HG02759 (cell line): ENCODE data around the gene KCNK4.

Experiments
- ATAC-seq: cut with Tn5 transposase; IDR thresholded peaks from one replicate; pipeline ENCODE4 v1.9.1; 2021; ENCODE audit warnings: mild to moderate bottlenecking, moderate library complexity; ENCODE audit not compliant: unreplicated experiment

The KCNK4 gene

DNA sequence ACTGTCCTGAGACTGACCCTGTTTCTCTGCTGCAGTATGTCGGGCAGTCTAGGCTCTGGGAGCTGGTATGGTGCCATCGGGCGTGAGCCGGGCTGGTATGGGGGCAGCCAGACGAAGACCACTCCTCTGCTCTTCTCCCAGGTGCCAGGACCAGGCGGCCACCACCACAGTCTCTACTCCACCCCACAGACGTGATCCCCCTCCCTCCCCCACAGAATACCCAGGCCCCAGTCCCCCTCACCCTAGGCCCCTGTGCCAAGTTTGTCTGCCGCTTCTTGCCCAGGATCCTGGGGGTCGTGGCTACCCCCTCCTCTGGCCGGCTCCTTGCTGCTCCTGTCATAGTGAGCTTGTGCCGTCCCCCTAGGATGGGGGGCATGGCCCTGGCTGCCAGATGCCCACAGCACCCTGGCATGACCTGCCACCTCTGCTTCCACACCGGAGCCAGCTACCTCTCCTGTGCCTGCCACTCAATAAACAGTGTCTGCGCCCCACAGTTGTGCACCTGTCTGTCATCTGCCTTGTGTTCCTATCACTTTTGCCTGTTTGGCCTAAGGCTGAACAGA lies 2.0 kb upstream of the KCNK4 start:
- ATAC-seq, result no peak

DNA sequence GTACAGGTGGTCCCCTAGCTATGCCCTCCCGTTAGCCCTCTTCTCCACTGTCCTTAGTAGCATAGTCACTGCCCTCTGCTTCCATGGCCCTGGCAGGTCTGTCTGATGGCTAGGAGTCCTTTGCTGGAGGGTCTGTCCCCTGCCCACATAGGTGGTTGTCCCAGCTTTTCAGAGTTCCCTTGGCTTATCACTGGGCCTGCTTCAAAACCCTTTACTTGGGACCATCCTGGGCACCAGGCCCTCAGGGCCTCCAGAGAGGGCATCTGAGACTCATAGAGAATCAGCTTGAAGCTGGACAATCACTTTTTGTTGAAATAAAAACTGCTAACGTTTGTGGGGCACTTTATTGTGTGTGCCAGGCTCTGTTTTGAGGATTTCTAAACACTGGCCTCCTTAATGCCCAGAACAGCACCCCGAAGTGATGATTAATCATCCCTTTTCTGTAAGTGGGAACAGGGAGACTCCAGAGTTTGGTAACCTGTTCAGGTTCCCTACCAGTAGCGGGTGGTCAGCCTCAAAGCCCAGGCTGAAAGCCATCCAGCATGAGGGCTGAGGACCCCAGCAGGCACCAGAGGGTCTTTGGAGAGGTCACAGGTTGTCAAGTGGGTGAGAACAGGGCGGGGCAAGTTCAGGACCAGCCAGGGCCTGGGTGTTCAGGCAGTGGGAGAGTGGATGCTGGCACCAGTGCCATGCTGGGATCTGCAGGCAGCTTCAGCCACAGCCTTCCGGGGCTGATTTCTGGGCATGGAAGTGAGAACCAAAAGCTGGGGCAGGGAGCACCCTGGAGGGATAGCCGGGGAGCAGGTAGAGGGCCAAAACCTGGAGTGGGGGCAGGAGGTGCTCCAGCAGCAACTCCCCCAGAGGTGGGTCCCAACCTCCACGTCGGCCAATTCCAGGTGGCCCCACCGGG lies 495 bp upstream of the KCNK4 start:
- no peak for ATAC-seq

DNA sequence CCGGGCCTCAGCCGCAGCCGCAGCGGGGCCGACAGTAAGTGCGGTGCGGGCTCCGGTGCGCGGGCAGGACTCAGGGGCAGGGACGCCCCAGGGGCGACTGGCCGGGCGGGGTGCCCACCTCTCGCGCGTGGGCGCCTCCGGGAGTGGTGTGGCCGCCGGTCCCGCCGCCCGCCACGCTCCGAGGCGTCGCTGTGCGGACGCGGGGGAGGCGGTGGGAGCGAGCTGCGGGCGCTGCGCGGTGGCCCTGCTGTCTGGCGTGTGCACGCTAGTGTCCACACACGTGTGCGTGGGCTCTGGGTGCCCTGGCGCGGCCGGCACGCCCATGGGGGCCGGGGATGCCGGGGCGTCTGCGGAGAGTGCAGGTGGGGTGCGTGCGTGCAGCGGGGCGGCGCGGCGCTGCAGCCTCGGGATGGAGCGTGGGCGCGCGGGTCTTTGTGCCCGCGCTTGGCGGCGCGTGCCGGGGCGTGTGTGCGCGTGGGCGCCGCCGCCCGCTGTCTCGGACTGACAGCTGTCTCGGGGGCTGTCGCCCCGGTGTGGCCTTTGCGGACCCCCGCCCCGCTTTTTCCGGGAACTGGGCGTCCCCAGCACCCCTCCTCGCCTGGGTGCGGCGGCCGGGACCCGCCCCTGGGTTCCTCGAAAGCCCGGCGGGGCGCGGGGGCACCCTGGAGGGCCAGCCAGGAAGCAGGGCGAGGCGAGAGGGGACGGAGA lies 804 bp downstream of the KCNK4 start:
- no peak for ATAC-seq

DNA sequence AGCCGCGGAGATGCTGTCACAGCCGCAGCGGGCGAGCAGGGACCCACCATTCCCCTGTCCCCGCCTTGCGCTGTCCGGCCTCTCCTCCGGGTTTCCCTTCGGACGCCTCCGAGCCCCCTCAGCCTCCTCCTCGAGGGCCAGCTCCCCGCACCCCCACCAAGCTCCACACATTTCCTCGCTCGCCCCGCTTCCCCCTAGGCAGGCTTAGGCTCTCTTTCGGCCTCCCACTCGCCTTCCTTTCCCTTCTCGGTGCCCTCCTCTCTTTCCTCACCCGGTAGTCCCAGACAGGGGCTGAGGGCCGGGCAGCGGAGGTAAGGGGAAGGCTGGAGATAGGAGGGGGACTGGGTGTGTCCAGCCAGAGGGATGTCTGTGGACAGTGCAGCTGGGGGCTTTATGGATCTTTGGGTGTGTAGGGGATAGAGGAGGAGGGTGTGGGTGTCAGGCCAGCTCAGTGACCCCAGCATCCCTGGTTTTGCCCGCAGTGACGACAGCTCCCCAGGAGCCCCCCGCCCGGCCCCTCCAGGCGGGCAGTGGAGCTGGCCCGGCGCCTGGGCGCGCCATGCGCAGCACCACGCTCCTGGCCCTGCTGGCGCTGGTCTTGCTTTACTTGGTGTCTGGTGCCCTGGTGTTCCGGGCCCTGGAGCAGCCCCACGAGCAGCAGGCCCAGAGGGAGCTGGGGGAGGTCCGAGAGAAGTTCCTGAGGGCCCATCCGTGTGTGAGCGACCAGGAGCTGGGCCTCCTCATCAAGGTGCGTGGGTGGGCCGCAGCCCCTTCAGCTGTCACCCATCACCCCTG lies 1.6 kb downstream of the KCNK4 start:
- no peak for ATAC-seq

DNA sequence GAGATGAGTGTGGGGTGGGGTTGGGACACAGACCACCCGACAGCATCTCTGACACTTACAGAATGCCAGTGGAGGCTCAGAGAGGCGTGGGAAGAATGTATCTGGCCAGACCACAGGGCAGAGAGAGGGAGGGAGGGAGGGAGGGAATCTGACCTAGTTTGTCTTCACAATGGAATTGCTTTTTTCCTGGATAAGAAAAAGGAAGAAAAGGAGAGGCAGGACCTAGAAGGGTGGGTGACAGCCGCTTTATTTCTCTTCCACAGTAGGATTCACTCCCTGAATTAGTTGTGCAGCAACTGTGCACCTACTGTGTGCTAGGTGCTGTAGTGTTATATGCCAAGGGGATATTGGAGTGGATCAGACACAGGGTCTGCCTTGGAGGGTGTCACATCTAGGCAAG lies 3.7 kb downstream of the KCNK4 start:
- ATAC-seq, result no peak

DNA sequence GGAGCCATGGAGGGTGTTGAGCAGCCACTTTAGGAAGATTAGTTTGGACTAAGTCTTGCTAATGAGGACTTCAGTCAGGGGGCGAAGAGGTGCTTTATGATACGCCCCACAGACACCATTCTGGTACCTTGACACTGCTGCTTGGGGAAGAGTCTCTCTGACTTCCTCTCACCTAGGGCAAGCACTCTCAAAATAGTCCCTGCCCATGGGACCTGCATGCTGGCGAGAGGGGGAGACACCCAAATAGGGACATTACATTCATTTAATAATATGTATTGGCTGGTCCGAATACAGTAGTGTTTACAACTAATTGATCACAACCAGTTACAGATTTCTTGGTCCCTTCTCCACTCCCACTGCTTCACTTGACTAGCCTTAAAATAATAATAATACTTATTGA lies 4.7 kb downstream of the KCNK4 start:
- ATAC-seq, result no peak

DNA sequence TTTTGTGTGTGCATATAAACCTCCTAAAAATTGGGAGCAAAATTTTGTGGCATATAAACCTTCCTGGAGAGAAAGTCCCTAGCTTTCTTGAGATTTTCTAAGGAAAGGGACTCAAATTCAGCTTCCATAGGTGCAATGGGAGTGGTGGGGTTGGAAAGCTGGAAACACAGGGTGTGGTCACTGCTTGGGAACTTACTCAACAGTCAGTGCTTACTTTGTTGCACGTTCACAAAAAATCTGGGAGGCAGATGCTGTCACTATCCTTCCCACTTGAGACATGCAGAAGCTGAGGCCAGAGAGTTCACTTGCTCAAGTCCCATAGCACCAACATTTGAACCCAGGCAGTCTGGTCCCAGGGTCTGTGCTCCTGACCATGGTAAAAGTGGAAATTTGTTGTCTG lies 5.1 kb downstream of the KCNK4 start:
- ATAC-seq, result no peak

DNA sequence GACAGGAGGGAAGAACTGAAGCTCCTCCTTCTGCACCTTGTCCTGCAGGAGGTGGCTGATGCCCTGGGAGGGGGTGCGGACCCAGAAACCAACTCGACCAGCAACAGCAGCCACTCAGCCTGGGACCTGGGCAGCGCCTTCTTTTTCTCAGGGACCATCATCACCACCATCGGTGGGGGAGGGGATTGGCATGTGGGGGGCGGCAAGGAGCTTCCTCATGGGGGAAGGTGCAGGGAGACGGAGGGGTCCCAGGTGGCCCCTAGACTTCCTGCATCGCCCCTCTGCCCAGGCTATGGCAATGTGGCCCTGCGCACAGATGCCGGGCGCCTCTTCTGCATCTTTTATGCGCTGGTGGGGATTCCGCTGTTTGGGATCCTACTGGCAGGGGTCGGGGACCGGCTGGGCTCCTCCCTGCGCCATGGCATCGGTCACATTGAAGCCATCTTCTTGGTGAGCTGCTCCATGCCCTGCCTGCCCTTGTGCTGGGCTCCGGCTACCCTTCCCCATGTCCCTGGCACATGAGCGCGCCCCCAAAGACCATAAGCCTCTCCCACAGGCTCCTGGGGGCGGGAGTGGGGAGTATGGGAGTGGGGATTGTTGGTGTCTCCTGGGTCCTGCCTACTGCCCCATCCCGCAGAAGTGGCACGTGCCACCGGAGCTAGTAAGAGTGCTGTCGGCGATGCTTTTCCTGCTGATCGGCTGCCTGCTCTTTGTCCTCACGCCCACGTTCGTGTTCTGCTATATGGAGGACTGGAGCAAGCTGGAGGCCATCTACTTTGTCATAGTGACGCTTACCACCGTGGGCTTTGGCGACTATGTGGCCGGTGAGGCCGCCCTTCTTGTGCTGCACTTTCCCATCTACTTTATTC lies 6.0 kb downstream of the KCNK4 start:
- ATAC-seq, result no peak

DNA sequence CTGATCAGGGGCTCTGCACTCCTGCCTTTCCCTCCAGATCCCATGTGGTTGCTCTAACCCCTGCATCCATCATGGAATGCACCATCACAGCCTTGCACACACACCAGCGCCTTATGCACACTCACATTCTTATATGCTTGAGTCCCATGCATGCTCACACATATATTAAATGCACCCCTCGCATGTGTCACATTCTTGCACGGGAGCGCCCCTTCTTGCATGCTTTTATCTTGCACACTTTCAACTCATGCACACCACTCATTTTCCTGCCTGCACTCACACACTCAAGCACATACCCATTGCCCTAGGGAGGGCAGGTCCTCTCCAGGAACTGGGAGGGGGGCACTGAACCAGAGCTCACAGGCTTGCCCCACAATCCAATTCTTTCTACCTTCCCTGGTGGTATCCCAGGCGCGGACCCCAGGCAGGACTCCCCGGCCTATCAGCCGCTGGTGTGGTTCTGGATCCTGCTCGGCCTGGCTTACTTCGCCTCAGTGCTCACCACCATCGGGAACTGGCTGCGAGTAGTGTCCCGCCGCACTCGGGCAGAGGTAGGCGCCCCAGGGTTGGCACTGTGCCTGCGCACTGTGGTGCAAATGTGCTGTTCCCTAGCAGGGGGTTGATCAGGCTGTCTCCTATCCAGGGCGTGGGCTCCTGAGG lies 6.7 kb downstream of the KCNK4 start:
- no peak for ATAC-seq

DNA sequence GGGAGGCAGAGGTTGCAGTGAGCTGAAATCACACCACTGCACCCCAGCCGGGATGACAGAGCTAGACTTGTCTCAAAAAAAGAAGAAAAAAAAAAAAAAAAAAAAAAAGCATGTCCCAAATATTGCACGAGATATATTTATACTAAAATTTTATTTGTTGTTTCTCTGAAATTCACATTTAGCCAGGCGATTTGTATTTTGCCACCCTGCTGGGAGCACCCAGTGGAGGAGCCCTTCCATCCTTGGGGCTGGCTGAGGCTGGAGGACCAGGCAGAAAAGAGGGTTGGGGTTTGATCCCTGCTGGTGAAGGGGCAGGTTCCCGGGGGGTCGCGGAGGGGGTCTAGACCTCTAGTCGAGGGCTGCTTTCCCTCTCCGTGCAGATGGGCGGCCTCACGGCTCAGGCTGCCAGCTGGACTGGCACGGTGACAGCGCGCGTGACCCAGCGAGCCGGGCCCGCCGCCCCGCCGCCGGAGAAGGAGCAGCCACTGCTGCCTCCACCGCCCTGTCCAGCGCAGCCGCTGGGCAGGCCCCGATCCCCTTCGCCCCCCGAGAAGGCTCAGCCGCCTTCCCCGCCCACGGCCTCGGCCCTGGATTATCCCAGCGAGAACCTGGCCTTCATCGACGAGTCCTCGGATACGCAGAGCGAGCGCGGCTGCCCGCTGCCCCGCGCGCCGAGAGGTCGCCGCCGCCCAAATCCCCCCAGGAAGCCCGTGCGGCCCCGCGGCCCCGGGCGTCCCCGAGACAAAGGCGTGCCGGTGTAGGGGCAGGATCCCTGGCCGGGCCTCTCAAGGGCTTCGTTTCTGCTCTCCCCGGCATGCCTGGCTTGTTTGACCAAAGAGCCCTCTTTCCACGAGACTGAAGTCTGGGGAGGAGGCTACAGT lies 8.1 kb downstream of the KCNK4 start:
- no peak for ATAC-seq

DNA sequence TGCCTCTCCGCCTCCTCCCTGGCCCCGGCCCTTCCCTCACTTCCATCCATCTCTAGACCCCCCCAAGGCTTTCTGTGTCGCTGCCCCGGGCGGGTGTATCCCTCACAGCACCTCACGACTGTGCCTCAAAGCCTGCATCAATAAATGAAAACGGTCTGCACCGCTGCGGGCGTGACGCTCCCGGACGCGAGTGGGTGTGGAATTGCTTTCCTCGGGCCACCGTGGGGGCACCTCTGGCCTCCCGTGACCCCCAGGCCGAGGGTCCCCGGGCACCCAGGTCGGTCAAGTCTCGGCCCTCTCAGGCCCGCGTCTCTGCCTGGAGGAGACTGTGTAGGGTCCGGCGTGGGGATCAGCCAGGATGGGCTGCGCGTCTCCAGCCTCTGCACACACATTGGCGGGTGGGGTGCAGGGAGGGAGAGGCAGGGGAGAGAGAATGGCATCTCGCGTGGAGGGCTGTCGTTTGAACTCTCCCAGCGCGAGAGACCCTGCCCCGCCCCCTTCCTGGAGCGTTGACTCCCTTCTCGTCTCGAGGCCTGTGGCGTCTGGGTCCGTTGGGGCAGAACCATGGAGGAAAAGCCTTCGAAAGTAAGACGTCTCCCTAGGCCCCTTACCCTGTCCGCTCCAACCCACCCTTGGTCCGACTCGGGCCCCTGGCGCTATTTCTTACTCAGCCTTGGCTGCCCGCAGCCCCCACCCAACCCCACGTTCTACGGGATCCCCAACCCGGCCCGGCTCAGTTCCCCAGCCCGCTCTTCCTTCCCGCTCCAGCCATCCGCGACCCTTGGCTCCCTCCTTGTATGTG lies 8.9 kb downstream of the KCNK4 start, which contains the start of gene CATSPERZ:
Gene CATSPERZ, plus strand, starts transcription at position 512 of the 802 bp plus-strand sequence. Its CDS starts 53 bp downstream, at position 565.
- no peak for ATAC-seq

DNA sequence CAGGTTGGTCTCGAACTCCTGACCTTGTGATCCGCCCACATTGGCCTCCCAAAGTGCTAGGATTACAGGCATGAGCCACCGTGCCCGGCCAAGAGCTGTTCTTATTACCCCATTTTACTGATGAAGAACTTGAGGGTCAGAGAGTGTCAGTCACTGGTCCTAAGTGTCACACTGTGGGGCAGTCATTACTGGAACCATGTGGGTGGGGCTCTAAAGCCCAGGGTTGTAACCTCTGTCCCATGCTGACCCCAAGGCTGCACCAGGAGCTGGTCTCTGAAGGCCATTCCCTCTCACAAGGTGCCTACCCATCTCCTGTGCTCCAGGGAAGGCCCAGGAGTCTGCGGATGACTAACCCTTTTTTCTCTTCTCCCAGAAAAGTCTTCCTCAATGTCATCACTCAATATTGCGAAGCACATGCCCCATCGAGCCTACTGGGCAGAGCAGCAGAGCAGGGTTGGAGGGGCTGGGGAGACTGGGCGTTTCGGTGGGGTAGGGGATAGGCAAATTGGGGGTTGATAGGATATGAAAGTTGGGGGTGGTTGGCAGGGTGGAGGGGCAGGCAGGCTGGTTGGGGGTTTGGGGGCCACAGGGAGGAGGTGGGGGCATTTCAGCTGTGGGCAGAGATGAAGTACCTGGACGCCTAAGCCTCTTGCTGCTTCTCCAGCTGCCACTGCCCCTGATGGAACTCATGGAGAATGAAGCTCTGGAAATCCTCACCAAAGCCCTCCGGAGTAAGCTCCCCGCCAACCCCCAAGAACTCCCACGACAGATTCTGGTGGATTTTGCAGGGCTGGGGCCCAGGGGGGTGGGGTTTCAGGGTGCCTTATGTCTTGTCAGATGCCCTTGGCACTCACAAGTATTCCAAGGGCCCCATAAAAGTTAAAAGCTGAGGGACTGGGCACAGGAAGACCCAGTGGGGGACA lies 12.3 kb downstream of the KCNK4 start:
- no peak for ATAC-seq

DNA sequence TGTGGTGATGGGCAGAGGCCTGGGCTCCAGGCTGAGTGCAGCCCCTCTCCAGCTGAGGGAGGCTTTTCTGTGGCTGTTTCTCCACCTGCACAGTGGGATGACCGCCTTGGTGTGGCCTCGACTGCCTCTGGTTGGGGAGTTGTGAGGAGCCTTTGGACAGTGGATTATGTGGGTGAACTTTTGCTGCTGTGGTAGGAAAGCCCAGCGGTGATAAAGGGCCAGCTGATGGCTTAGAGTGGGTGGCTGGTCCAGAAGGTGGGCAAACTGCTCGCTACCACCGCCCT lies 12.9 kb downstream of the KCNK4 start:
- no peak for ATAC-seq

DNA sequence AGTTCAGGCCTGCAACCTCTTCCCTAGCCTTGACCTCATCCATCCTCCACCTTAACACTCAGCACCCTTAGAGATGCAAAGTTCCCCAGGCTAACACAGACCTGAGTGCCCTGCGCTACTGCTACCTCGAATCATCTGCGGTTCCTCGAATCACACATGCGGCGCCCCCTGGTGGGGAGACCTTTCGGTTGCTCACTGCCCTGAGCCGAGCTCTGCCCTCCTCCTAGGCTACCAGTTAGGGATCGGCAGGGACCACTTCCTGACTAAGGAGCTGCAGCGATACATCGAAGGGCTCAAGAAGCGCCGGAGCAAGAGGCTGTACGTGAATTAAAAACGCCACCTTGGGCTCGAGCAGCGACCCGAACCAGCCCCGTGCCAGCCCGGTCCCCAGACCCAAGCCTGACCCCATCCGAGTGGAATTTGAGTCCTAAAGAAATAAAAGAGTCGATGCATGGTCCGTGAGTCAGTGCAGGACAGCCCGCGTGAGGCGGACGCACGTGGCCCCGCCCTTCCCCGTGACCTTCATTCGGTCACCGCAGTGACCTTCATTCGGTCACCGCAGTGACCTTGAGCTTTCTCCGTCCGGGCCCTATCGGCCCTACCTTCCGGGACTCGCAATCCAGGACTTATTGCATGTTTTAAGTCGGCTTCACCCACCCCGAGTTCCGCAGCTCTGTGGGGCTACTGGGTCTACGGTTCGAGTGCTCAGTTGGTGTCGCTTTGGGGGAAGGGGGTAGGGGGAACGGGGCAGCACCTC lies 13.4 kb downstream of the KCNK4 start:
- ATAC-seq, result peak; percentile 27

DNA sequence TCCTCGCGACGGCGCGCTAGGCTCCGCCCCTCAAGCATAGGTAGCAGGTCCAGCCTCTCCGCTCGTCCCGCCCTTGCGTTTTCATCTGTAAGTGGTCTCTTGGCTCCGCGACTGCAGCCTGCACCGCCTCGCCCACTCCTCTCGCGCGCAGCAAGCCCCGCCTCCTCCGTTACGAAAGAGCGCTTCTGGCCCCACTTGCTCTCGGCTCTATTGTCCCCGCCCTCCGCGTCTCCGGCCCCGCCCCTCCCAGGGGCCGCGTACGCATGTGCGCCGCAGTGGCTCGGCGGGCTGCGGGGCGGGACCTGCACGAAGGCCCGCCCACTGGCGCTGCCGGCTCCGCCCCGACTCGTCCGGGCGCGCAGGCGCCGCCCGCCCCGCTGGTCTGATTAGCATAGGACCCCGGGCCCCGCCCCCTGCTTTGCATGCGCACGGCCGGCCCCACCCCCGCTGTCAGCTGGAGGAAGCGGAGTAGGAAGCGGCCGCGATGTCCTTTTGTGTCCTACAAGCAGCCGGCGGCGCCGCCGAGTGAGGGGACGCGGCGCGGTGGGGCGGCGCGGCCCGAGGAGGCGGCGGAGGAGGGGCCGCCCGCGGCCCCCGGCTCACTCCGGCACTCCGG lies 14.1 kb downstream of the KCNK4 start, which contains the start of gene ESRRA:
Gene ESRRA, plus strand, starts transcription at position 450 of the 616 bp plus-strand sequence. CDS start 1,656 bp downstream, outside the sequence.
- ATAC-seq, result peak; percentile 75
